G401.6 (cell line): Measurements from ENCODE around the gene SMIM28.

Source experiments
- FAIRE-seq: peaks from 2 replicates; lab custom pipeline; 2012; peaks lifted over from hg19 to GRCh38; lab: Jason Lieb, UNC

Gene SMIM28

GRCh38 chr6:138374230-138374629 lies 3.5 kb upstream of the SMIM28 start:
- no peak for FAIRE-seq

- no peak for FAIRE-seq
These were observed 2.9 kb upstream of the SMIM28 start for GRCh38 chr6:138374815-138375214.

GRCh38 chr6:138377042-138377441 lies 663 bp upstream of the SMIM28 start:
- FAIRE-seq, result no peak

- FAIRE-seq, result no peak
These were observed 758 bp downstream of the SMIM28 start for GRCh38 chr6:138378463-138378862.

- FAIRE-seq, result no peak
These were observed 5.0 kb downstream of the SMIM28 start for GRCh38 chr6:138382498-138383265.

GRCh38 chr6:138383776-138384175 lies 6.1 kb downstream of the SMIM28 start:
- FAIRE-seq, result no peak

- no peak for FAIRE-seq
These were observed 9.2 kb downstream of the SMIM28 start for GRCh38 chr6:138386897-138387296.

- no peak for FAIRE-seq
These were observed 10.1 kb downstream of the SMIM28 start for GRCh38 chr6:138387577-138388368.

- FAIRE-seq, result no peak
These were observed 11.8 kb downstream of the SMIM28 start for GRCh38 chr6:138389551-138389950.

- FAIRE-seq, result no peak
These were observed 16.4 kb downstream of the SMIM28 start for GRCh38 chr6:138393871-138394783.

- FAIRE-seq, result no peak
These were observed 19.0 kb downstream of the SMIM28 start for GRCh38 chr6:138396709-138397108.

GRCh38 chr6:138397128-138398122 lies 19.7 kb downstream of the SMIM28 start:
- no peak for FAIRE-seq

GRCh38 chr6:138400326-138400725 lies 22.6 kb downstream of the SMIM28 start:
- no peak for FAIRE-seq

GRCh38 chr6:138401960-138402837 lies 24.5 kb downstream of the SMIM28 start:
- no peak for FAIRE-seq

- FAIRE-seq, result no peak
These were observed 25.1 kb downstream of the SMIM28 start for GRCh38 chr6:138402838-138403187.

GRCh38 chr6:138403324-138403800 lies 25.7 kb downstream of the SMIM28 start:
- no peak for FAIRE-seq

- no peak for FAIRE-seq
These were observed 26.3 kb downstream of the SMIM28 start, which contains the start of gene HEBP2 for GRCh38 chr6:138403801-138404665. Gene HEBP2, plus strand, starts transcription at chr6:138404223. Its CDS starts 273 bp downstream, at chr6:138404496.

- no peak for FAIRE-seq
These were observed 27.1 kb downstream of the SMIM28 start for GRCh38 chr6:138404666-138405337.
